ENCODE results near the gene PKMYT1. TPM values are rescaled to one million over a fixed set of nuclear protein-coding genes. Genes with fewer than 3 reads are reported as not detected.

The PKMYT1 gene
- total and polyA plus RNA-seq, 9 of the 15 experiments (the other 6 are each of a cell fraction or from before 2014, with no cell fraction given) = 8.7 to 201 (median 37.8) TPM

GRCh38 chr16:2927010-2927646, 53.1 kb downstream of the PKMYT1 start (continued):
- TF ChIP-seq CHD7 (IDR thresholded peaks at IDR 0.05; ENCODE audit: low read depth, low read length) = no peak
- no peak for TF ChIP-seq ZFPM2 (CRISPR knock-in tag; IDR thresholded peaks at IDR 0.05)
- TF ChIP-seq HBP1 (CRISPR knock-in tag; IDR thresholded peaks at IDR 0.05) = no peak
- TF ChIP-seq MIER1 (IDR thresholded peaks at IDR 0.05; ENCODE audit: low read depth) = no peak
- no peak for TF ChIP-seq KLF10 (CRISPR knock-in tag; IDR thresholded peaks at IDR 0.05)
- peak; percentile 22 for TF ChIP-seq NEUROD1 (IDR thresholded peaks at IDR 0.05; ENCODE audit: borderline replicate concordance, low read depth, low read length, partially characterized antibody)
- no peak for TF ChIP-seq GATA2 (CRISPR knock-in tag; IDR thresholded peaks at IDR 0.05)
- TF ChIP-seq MCM3 (IDR thresholded peaks at IDR 0.05) = no peak
- TF ChIP-seq ZNF347 (CRISPR knock-in tag; IDR thresholded peaks at IDR 0.05; ENCODE audit: low read depth) = no peak
- no peak for TF ChIP-seq ZBTB1 (CRISPR knock-in tag; IDR thresholded peaks at IDR 0.05; ENCODE audit: borderline replicate concordance, low read depth)
- TF ChIP-seq KDM1A (IDR thresholded peaks at IDR 0.05) = no peak
- no peak for TF ChIP-seq MLLT1 (IDR thresholded peaks at IDR 0.05)
- no peak for TF ChIP-seq PHF20 (IDR thresholded peaks at IDR 0.05; ENCODE audit: partially characterized antibody)
- no peak for TF ChIP-seq NFIX (CRISPR knock-in tag; IDR thresholded peaks at IDR 0.05; ENCODE audit: low read depth)
- TF ChIP-seq GABPB2 (CRISPR knock-in tag; conservative IDR thresholded peaks at IDR 0.05) = no peak
- TF ChIP-seq E2F3 (CRISPR knock-in tag; IDR thresholded peaks at IDR 0.05) = no peak
